ENCODE results near the gene BRF1. TPM values are rescaled to one million over a fixed set of nuclear protein-coding genes. Genes with fewer than 3 reads are reported as not detected.

Gene BRF1
- total RNA-seq, 1 experiment from 2014 or later = 26.4 TPM

GRCh38 chr14:105274637-105275036 is 26.2 kb downstream of the BRF1 start (continued):
- TF ChIP-seq, protein P1, sequence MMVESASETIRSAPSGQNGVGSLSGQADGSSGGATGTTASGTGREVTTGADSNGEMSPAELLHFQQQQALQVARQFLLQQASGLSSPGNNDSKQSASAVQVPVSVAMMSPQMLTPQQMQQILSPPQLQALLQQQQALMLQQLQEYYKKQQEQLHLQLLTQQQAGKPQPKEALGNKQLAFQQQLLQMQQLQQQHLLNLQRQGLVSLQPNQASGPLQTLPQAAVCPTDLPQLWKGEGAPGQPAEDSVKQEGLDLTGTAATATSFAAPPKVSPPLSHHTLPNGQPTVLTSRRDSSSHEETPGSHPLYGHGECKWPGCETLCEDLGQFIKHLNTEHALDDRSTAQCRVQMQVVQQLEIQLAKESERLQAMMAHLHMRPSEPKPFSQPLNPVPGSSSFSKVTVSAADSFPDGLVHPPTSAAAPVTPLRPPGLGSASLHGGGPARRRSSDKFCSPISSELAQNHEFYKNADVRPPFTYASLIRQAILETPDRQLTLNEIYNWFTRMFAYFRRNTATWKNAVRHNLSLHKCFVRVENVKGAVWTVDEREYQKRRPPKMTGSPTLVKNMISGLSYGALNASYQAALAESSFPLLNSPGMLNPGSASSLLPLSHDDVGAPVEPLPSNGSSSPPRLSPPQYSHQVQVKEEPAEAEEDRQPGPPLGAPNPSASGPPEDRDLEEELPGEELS (CRISPR knock-in tag; IDR thresholded peaks at IDR 0.05) = no peak
- TF ChIP-seq OVOL2 (CRISPR knock-in tag; IDR thresholded peaks at IDR 0.05; ENCODE audit: borderline replicate concordance) (no peak), TEAD4 (CRISPR knock-in tag; IDR thresholded peaks at IDR 0.05) (no peak), IRF1 (CRISPR knock-in tag; IDR thresholded peaks at IDR 0.05) (no peak), ATF1 (CRISPR knock-in tag; IDR thresholded peaks at IDR 0.05) (no peak)

- ATAC-seq = 0 out of 2 replicates have a peak, but pooled peaks have one; percentile 18
- H3K27ac Mint-ChIP-seq = no peak overlapping the region
- no peak for DNase-seq (ENCODE audit: low spot score)
- H3K27me3 Mint-ChIP-seq (ENCODE audit: low read depth) = no peaks in the 10 kb centered on the region
- peaks cover 3% of the 10 kb centered on the region; the same call in 1 of the 2 replicates for H3K4me1 Mint-ChIP-seq
- H3K4me3 Mint-ChIP-seq = no peak overlapping the region
- H3K9me3 Mint-ChIP-seq = no peaks in the 10 kb centered on the region
- ChIA-PET POLR2A (no interaction called here), CTCF (no interaction called here)
- TF ChIP-seq, protein P2, sequence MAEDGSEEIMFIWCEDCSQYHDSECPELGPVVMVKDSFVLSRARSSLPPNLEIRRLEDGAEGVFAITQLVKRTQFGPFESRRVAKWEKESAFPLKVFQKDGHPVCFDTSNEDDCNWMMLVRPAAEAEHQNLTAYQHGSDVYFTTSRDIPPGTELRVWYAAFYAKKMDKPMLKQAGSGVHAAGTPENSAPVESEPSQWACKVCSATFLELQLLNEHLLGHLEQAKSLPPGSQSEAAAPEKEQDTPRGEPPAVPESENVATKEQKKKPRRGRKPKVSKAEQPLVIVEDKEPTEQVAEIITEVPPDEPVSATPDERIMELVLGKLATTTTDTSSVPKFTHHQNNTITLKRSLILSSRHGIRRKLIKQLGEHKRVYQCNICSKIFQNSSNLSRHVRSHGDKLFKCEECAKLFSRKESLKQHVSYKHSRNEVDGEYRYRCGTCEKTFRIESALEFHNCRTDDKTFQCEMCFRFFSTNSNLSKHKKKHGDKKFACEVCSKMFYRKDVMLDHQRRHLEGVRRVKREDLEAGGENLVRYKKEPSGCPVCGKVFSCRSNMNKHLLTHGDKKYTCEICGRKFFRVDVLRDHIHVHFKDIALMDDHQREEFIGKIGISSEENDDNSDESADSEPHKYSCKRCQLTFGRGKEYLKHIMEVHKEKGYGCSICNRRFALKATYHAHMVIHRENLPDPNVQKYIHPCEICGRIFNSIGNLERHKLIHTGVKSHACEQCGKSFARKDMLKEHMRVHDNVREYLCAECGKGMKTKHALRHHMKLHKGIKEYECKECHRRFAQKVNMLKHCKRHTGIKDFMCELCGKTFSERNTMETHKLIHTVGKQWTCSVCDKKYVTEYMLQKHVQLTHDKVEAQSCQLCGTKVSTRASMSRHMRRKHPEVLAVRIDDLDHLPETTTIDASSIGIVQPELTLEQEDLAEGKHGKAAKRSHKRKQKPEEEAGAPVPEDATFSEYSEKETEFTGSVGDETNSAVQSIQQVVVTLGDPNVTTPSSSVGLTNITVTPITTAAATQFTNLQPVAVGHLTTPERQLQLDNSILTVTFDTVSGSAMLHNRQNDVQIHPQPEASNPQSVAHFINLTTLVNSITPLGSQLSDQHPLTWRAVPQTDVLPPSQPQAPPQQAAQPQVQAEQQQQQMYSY (CRISPR knock-in tag; IDR thresholded peaks at IDR 0.05) = no peak
- TF ChIP-seq ZNF532 (CRISPR knock-in tag; IDR thresholded peaks at IDR 0.05; ENCODE audit: borderline replicate concordance) (no peak), SOX15 (CRISPR knock-in tag; IDR thresholded peaks at IDR 0.05) (no peak), MLX (CRISPR knock-in tag; IDR thresholded peaks at IDR 0.05) (no peak), GTF2I (CRISPR knock-in tag; conservative IDR thresholded peaks at IDR 0.05) (no peak), CREB1 (CRISPR knock-in tag; IDR thresholded peaks at IDR 0.05) (no peak)
- TF ChIP-seq, protein P1 (CRISPR knock-in tag; IDR thresholded peaks at IDR 0.05) = no peak
- no peaks in the 10 kb centered on the region for H3K36me3 Mint-ChIP-seq
Observed at GRCh38 chr14:105273062-105273461, 27.7 kb downstream of the BRF1 start.

All from WTC11 (cell line).